HG03045 (cell line): Measurements from ENCODE around the gene LDLRAP1.
A peak's percentile ranks its signal among the peaks of the same experiment; 100 is the strongest.
"Not testable (repeated sequence)": the region's sequence is repeated elsewhere in the genome, so short reads cannot be mapped to it uniquely, and the experiment has no call there.

Experiments
- ATAC-seq: cut with Tn5 transposase; IDR thresholded peaks from one replicate; pipeline ENCODE4 v1.9.1; 2021; ENCODE audit warnings: mild to moderate bottlenecking, moderate library complexity; ENCODE audit not compliant: unreplicated experiment

The LDLRAP1 gene

GRCh38 chr1:25543425-25544242 lies at the start of gene LDLRAP1:
Gene LDLRAP1, plus strand, starts transcription at chr1:25543606. Its CDS starts 93 bp downstream, at chr1:25543699.
- peak; percentile 76 for ATAC-seq

DNA sequence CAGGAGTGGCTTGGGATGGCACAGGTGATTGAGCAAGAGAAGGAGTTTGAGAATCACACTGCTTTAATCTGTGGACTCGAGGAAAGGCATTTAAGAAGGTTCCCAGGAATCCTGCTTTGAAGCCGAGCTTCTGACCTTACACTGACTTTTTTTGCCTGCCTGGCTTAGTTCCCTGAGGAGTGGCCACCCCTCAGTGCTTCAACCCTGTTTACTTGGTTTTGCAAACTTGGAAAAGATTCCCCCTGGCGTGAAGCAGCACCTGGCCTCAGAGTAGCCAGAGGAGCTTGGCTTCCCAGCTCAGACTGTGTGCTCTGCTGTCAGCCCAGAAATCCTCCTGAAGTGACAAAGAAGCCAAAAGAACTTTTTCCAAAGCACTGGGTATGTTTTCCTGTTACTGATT lies 48.5 kb upstream of the LDLRAP1 start:
- no peak for ATAC-seq

DNA sequence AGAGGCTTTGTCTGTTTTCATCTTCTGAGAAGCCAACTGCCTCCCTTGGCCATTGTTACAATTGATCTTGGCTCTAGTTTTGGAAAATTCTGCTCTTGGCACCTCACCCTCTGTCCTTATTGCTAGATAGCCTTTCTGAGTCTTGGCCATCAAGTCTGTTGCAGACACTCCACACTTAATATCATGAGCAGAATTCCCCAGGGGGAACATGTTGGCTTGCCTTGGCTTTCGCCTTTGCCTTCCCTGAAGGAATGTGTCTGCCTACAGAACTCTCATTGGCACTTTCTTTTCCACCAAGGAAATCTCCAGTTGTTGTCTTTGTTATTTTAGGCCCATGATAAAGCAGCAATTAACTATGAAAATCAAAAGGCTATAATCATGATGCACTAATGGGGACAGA lies 42.7 kb upstream of the LDLRAP1 start:
- ATAC-seq = no peak

DNA sequence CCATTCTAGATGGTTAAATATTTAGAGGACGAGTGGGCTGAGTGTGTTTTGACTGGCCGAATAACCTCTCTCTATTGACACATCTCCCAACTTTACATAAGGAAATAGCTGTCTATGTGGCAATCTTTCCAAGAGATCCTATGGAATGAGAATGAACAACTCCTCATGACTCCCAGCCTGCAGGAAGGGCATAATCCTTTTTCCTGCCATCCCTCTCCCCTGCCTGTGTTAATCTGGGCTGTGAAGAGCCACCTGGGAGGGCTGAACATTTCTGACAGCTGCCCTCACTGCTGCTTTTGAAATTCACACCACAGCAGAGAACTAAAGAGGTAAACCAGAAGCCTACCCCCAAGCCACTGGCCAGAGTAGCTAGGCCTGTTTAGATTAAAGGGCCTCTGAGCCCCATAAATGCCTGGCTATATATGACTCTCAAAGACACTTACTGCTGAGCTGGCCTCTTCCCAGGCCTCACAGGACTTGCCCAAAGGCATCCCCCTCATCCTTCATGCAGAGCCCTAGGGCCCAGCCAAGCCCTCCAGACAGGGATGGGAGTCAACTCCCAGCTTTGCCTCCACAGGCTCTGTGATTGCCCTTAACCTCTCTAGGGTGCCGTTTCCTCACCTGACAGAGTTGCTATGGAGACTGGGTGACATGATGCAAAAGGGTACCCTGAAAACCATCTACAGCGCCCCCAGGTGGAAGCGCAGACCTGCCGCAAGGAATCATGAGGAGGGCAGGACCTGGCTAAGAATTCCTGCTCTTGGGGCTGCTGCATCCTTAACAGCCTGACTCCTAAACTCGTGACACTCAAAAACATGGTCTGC lies 42.0 kb upstream of the LDLRAP1 start:
- no peak for ATAC-seq

GRCh38 chr1:25502957-25503356 lies 40.4 kb upstream of the LDLRAP1 start:
- no peak for ATAC-seq

- ATAC-seq = no peak
These were observed 39.6 kb upstream of the LDLRAP1 start for GRCh38 chr1:25503551-25504426.

DNA sequence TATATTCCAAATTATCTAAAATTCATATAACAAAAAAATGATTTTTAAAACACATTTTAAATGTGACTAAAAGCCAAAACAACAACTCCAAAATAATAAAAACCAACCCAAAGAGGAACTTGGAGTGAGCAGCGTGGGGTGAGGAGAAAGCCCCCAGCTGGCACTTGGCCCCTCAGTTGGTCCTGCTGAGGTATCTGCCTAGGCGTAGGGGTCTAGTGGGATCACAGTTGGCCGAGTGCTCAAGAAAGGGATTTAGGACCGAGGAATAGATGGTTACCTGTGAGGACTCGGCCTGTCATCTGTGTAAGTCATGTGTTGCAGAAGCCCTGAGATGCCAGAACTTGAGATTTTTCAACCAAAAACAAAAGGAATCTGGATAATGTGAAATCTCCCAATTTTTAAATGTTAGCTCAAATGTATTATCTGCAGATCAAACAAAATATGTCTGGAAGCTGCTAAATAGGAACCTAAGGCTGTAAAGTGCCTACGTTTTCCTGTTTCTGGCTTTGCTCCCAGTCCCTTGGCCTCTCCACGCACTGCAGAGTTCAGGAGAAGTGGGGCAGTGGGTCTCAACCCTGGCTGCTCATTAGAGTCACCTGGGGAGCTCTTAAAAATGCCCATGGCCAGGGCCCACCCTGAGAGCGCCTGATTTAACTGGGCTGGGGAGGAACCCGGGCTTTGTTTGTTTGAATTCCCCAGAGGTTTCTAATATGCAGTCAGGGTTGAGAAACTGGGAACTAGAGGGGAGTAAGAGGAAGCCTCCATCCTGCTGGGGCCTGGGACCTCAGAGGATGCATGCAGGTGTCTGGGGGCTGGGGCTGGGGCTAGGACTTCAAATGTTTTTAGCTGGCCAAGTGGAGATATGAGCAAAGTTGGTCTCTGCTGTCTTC lies 38.5 kb upstream of the LDLRAP1 start:
- no peak for ATAC-seq

DNA sequence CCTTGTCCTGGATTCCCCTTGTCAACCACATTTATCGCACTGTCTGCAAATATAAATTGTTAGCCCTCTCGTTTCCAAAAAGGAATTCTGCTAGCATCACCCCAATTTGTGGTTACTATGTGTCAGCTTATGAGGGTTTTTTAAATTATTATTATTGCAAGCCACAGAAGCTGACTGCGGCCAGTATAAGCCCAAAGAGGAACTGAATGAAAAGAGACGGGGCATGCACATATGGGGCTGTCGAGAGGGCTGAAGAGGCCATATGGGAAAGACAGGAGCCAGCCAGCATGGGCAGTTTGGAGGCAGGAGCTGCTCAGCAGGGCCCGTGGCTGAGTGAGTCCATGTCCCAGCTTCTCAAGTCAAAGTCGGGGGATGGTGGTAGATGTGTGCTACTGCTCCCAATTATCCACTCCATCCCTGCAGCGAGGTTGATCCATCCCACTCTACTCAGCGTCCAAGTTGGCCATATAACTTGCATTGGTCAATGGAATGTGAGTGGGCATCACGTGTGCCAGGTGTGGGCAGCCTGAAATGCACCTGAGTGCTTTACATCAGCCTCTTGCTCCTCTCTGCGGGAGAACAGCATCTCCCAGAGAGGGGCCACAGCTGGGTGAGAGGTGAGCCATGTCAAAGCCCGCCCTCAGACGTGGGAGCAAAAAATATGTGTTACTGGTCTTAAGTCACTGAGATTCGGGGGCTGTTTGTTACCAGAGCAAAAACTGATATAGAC lies 37.6 kb upstream of the LDLRAP1 start:
- no peak for ATAC-seq

DNA sequence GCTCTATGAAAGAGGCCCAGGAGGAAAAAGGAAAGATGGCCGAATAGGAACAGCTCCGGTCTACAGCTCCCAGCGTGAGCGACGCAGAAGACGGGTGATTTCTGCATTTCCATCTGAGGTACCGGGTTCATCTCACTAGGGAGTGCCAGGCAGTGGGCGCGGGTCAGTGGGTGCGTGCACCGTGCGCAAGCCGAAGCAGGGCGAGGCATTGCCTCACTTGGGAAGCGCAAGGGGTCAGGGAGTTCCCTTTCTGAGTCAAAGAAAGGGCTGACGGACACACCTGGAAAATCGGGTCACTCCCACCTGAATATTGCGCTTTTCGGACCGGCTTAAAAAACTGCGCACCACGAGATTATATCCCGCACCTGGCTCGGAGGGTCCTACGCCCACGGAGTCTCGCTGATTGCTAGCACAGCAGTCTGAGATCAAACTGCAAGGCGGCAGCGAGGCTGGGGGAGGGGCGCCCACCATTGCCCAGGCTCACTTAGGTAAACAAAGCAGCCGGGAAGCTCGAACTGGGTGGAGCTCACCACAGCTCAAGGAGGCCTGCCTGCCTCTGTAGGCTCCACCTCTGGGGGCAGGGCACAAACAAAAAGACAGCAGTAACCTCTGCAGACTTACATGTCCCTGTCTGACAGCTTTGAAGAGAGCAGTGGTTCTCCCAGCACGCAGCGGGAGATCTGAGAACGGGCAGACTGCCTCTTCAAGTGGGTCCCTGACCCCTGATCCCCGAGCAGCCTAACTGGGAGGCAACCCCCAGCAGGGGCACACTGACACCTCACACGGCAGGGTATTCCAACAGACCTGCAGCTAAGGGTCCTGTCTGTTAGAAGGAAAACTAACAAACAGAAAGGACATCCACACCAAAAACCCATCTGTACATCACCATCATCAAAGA lies 36.6 kb upstream of the LDLRAP1 start:
- ATAC-seq = not testable (repeated sequence)

DNA sequence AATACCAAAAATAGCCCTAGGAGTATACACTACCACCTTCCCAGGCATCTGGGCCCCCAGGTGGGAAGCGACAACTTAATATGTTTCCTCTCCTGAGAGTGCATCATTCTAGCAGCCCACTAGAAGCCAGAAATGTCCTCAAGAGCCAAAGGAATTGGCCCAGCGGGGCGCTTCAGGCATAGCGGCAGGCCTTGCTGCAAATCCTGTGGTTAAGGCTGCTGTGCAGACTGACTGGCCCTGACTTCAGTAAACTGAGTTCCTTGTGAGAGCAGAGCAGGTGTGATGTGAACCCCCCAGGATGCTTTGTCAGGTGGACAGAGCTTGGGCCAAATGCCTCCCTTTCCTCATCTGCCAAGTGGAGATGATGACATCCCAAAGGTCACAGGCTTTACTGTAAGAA lies 29.7 kb upstream of the LDLRAP1 start:
- no peak for ATAC-seq

DNA sequence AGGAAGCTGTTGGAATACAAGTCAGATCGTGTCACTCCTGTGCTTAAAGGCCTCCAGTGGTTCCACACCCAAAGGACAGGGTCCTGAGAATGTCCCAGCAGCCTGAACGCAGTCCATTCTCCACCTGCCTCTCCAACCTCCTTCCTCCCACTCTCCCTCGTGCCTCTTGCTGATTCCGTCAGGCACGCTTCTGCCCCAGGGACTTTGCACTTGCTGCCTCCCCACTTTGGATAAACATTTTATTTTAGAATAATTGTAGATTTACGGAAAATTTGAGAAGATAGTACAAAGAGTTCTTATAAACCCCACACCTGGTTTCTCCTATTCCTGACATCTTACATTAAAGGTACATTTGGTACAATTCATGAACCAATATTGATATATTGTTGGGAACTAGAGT lies 28.4 kb upstream of the LDLRAP1 start:
- ATAC-seq = no peak

DNA sequence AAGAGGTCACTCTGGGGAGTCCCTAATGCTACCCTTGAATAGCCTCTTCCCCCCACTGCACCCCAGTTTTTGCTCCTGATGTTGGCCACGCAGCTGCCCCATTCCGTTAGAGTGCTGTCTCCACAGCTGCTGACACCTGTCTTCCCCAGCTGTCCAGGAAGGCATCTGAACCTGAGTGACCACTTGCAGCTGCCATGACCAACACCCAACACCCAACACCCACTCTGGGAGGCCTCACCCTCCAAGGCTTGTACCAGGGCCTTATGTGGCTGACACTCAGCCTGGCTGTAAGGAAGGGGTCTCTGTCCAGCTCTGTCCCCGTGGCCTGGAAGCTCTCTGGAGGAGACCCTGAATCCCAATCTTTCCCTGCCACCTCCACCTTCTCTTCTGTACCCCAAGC lies 26.7 kb upstream of the LDLRAP1 start:
- no peak for ATAC-seq

DNA sequence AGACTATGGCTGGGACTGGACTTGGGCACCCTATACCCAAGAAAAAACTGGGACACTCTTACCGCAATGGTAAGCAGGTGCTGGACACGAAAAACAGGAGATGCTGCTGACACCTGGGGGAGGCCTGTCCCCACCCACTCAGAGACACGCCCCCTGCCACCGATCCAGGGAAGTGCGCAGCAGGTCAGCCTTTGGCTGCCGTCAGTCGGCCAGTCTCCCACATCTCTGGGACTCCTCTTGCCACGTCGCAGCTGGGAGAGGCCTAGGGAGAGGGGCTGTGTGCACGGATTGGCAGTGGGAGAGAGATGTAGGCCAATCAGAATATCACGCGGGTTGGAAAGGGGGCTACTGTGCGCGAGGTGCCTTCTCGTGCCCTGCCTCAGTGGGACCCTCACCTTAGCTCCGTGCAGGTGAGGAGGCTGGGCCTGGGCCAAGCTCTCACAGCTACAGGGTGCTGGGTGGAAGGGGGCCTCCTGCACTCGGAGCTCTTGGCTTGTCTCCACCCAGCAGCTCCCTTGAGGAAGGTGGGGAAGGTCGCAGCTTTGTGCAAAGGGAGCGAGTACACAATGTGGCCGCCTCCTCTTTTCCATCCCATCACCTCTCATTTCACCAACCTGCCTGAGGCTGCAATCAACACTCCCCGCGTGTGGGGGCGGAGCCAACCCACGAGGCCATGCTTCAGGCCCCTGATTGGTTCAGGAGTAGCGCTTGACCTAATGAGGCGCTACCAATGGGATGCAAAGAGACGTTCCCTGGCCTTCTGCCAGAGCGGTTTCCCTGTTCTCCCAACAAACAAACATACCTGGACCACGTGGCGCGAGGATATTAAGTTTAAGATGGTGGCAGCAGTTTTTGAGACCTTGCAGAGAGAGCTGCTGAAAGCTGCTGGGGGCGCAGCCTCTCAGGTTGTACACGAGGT lies 25.7 kb upstream of the LDLRAP1 start:
- ATAC-seq = no peak

DNA sequence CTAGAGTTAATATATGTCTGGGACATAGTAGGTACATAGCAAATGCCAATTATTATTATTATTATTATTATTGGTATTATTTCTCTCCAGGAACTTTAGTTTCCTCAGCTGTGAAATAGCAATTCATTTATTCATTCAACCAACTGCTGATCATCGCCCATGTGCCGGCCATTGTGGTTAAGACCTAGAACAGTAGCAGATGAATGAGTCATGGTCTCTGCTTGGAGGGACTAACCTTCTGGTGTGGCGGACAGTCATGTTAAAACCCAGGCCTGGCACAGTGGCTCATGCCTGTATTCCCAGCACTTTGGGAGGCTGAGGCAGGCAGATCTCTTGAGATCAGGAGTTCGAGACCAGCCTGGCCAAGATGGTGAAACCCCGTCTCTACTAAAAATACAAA lies 23.8 kb upstream of the LDLRAP1 start:
- ATAC-seq = no peak

- no peak for ATAC-seq
These were observed 22.9 kb upstream of the LDLRAP1 start for GRCh38 chr1:25520446-25521061.

- ATAC-seq = no peak
These were observed 21.3 kb upstream of the LDLRAP1 start for GRCh38 chr1:25522031-25522655.

DNA sequence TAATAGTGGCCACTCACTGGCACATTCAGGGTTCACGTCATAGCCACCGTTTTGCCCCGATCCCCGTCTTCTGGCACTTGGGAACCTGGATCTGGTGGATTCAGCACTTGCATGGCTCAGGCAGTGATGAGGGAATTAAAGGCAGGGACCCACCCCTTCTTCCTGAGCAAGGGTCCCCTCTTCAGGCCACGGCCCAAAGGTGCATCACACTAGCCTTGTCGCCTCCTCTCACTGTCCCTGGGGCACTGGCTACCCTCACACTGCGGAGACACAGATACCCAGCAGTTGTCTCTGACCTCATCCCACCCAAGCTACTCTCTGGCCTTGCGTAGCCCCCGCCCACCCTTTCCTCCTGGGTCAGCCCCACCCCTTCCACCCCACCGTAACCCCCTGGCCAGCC lies 19.9 kb upstream of the LDLRAP1 start:
- no peak for ATAC-seq
